ENCODE data around the gene PORCN. TPM values are rescaled to one million over a fixed set of nuclear protein-coding genes. Genes with fewer than 3 reads are reported as not detected.

PORCN gene
- total and polyA plus RNA-seq, 2 of the 13 experiments (the other 11 are each of a cell fraction or from before 2014, with no cell fraction given): 3.9 to 5.8 TPM

- TF ChIP-seq ZSCAN30 (CRISPR knock-in tag; IDR thresholded peaks at IDR 0.05) (no peak), ZNF496 (CRISPR knock-in tag; IDR thresholded peaks at IDR 0.05; ENCODE audit: insufficient replicate concordance) (no peak), SP5 (CRISPR knock-in tag; IDR thresholded peaks at IDR 0.05; ENCODE audit: borderline replicate concordance, low read depth) (no peak), ZNF557 (CRISPR knock-in tag; IDR thresholded peaks at IDR 0.05) (no peak), CEBPG (CRISPR knock-in tag; IDR thresholded peaks at IDR 0.05) (peak; percentile 86), ZNF383 (CRISPR knock-in tag; IDR thresholded peaks at IDR 0.05; ENCODE audit: borderline replicate concordance) (no peak), XRCC5 (optimal IDR thresholded peaks at IDR 0.05; ENCODE audit: low read length) (no peak), STAT6 (CRISPR knock-in tag; IDR thresholded peaks at IDR 0.05; ENCODE audit: borderline replicate concordance) (no peak), SMAD9 (CRISPR knock-in tag; IDR thresholded peaks at IDR 0.05) (no peak), ZNF768 (CRISPR knock-in tag; IDR thresholded peaks at IDR 0.05) (no peak), KDM4B (CRISPR knock-in tag; IDR thresholded peaks at IDR 0.05) (no peak), RNF2 (conservative IDR thresholded peaks at IDR 0.05; ENCODE audit: low read depth) (no peak), PBX2 (CRISPR knock-in tag; IDR thresholded peaks at IDR 0.05) (no peak), ZNF484 (CRISPR knock-in tag; IDR thresholded peaks at IDR 0.05; ENCODE audit: borderline replicate concordance, low read depth) (no peak), HNRNPUL1 (IDR thresholded peaks at IDR 0.05; ENCODE audit: low read depth, low read length) (no peak), NR1H2 (CRISPR knock-in tag; IDR thresholded peaks at IDR 0.05; ENCODE audit: borderline replicate concordance, low read depth) (no peak), MED1 (CRISPR knock-in tag; IDR thresholded peaks at IDR 0.05) (0 out of 2 replicates have a peak, but pooled peaks have one; percentile 30), ZNF136 (CRISPR knock-in tag; IDR thresholded peaks at IDR 0.05; ENCODE audit: low read depth) (no peak), BATF2 (CRISPR knock-in tag; IDR thresholded peaks at IDR 0.05) (no peak), ZBTB42 (CRISPR knock-in tag; IDR thresholded peaks at IDR 0.05) (no peak), HOMEZ (CRISPR knock-in tag; IDR thresholded peaks at IDR 0.05; ENCODE audit: low read depth) (0 out of 2 replicates have a peak, but pooled peaks have one; percentile 17), KDM3A (CRISPR knock-in tag; IDR thresholded peaks at IDR 0.05; ENCODE audit: low read depth) (no peak), ZNF580 (CRISPR knock-in tag; IDR thresholded peaks at IDR 0.05; ENCODE audit: borderline replicate concordance, low read depth) (no peak), TCF12 (IDR thresholded peaks at IDR 0.05) (no peak), TCF12 (CRISPR knock-in tag; IDR thresholded peaks at IDR 0.05) (no peak)
Observed at GRCh38 chrX:48505481-48505880, 3.3 kb upstream of the PORCN start (continued).

Measured in HepG2 (cell line).